Jurkat, Clone E6-1 (cell line): ENCODE results near the gene METTL27.
"Not testable (repeated sequence)": the region's sequence is repeated elsewhere in the genome, so short reads cannot be mapped to it uniquely, and the experiment has no call there.

Experiments used
- DNase-seq: peaks from one replicate; pipeline ENCODE4 v3.0.0-alpha.2; 2011; ENCODE audit warnings: low read depth, low spot score
- H3K4me3 ChIP-seq: 2 replicates; pipeline ENCODE4 v1.5.1; 2011; ENCODE audit warnings: mild to moderate bottlenecking, low read length, control low read depth, moderate library complexity

Gene METTL27

DNA sequence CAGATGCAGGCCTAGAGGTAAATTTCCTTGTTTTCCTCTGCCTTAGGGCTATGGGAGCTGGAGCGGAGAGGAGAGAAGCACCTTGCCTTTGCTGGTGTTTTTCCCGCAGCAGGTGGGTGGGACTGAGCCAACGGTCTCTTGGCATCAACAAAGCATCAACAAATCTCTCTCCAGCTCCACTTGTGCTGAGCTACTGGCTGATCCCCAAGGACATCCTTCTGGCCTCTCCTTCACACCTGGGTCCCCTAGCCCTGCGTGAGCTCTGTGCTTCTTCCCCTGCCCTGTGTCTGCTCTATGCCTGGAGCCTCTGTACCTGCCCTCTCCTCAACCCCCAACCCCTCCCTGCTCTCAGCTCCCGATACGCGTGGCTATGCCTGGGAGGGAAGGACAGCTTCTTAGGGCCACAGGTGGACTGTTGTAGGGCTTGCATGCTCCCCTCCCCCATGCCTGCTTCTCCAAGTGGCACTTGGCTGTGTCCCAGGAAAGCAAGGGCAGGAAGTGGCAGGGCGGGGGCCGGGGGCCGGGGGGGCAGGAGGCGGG, 14.7 kb downstream of the METTL27 start:
- no peak for DNase-seq
- no peak overlapping the region for H3K4me3 ChIP-seq

DNA sequence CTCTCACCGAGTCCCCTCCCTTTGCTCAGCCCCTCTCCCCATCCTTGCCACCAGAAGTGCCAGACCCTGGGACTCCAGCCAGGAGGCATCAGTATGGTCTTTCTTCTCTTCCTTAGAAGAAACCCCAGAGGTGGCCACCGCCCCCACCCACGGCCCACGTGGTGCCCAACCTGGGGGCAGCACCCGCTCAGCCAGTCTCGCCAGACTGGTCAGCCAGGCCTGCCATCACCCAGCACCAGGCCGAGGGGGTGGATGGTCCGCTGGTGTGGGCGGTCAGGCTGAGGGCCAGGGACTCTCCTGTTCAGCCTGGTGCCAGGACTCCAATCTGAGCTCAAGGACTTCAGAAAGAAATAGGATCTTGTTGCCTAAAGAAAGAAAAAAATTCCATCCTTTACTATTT, 17.3 kb downstream of the METTL27 start:
- DNase-seq = no peak
- H3K4me3 ChIP-seq = no peak overlapping the region

DNA sequence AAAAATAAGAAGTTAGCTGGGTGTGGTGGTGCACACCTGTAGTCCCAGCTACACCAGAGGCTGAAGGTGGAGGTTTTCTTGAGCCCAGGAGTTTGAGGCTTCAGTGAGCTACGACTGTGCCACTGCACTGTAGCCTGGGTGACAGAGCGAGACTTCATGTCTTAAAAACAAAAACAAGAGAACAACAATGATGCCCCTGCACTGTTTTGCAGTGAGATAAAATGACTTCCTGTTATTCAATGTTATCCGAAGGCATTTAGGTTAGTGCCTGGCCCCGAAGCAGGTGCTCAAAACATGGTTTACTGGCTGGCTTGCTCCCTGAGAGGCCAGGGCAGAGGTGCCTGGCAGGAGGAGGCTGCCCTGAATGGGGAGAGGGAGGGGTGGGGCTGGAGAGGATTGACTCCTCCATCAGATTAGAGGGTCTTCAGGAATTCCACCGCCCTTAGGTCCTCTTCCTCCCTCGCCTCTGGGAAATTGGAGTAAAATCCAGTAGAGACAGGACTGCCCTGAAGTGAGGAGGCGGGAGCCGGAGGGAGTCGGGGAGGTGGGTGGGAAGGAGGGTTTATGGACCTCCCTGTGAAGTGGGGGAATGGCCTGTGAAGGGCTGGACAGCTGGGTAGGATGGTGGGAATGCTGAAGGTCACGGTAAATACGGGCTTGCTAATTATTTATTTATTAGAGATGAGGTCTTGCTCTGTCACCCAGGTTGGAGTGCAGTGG, 18.3 kb downstream of the METTL27 start:
- no peak for DNase-seq
- no peak overlapping the region for H3K4me3 ChIP-seq

DNA sequence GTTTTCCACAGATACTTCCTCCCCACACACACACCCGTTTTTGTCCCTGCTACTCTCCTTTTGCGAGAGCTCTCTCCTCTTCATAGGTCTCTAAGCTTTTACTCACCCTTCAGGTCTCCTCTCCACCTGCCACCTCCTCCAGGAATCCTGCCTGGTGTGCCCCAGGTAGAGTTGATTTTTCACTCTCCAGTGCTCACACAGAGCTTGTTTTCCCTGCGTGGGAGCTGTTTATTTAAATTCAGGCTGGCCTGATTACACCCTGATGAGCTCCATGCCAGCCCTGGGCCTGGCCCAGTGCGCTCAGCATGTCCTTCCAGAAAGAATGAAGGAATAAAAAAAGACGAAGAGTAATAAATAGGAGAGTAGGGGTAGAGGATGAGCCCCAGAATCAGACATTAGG, 19.1 kb downstream of the METTL27 start:
- H3K4me3 ChIP-seq = no peak overlapping the region
- DNase-seq = no peak

GRCh38 chr7:73822319-73823173, 19.8 kb downstream of the METTL27 start:
- no peak for DNase-seq

GRCh38 chr7:73821597-73822285, 20.6 kb downstream of the METTL27 start:
- DNase-seq, H3K4me3 ChIP-seq: not testable (repeated sequence)

More at GRCh38 chr7:73822319-73823173, 19.8 kb downstream of the METTL27 start:
- H3K4me3 ChIP-seq = no peak overlapping the region

- H3K4me3 ChIP-seq = no peak overlapping the region
- DNase-seq = no peak
Measured at GRCh38 chr7:73820013-73820412, 22.3 kb downstream of the METTL27 start.

DNA sequence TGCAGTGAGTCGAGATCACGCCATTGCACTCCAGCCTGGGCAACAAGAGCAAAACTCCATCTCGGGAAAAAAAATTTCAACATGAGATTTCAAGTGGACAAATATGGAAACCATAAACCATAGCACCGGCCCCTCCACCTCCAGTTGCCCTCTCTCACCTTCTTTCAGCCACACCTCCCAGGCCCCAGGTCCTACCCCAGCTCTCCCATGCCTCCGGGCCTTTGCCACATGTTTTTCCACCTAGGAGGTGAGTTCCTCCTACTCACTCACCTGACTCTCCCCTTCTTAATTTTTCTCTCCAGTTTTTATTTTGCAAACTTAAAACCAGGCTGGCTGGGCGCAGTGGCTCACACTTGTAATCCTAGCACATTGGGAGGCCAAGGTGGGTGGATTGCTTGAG, 25.2 kb downstream of the METTL27 start:
- H3K4me3 ChIP-seq = no peak overlapping the region
- DNase-seq = no peak

DNA sequence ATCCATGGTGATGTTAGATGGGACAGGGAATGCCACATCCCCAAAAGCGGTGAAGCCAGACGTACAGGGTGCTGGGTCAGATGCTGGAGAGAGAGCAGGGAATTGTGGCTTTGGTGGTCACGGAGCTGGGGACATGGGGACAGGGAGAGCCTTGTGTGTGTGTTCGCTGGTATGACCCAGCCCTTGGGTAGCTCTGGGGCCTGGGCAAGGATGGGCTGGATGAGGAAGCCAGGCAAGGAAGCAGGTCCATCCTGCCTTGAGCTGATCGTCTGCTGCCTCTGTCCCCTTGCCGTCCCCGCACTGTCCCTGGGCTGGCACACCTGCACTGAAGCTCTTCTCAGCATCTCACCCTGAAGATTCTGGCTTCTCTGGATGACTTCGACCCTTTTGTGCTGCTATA, 26.9 kb downstream of the METTL27 start:
- no peak overlapping the region for H3K4me3 ChIP-seq
- DNase-seq = no peak

- no peak overlapping the region for H3K4me3 ChIP-seq
Measured at GRCh38 chr7:73812996-73813395, 29.3 kb downstream of the METTL27 start.

DNA sequence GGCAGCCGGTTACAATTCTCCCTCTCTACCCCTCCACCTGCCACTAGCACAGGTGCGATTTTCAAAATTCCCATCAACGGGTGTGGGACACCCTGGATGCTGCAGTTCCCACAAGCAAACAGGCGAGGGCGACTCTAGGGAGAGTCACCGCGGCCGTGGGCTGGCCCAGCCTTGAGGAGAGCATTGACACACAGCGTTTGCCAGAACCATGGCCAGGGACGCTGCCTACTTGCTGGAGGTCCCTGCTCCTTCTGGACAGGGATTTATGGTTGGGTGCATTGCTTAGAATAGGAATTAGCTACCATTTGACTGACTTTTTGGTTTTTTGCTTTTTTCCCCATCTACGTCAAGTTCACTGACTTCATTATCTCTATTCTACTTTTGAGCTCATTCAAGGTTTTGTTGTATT, 30.6 kb downstream of the METTL27 start:
- DNase-seq = no peak

More at GRCh38 chr7:73812996-73813395, 29.3 kb downstream of the METTL27 start:
- no peak for DNase-seq

DNA sequence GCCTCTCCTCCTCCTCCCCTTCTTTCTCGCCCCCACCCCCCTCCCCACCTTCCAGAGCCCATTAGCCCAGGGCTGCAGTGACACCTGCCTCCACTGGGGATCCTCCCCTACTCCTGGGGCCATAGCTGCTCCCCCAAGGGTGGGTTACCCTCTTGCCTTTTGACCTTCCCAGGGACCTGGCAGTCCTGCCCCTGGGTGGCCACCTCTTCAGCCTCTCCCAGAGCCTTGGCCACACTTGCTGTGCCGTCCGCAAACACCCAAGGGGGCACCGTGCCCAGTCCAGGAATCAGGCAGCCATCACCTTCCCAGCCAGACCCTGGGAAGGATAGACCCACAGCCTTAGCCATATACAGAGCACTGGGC, 31.3 kb downstream of the METTL27 start:
- no peak for DNase-seq
- no peak overlapping the region for H3K4me3 ChIP-seq

More for the DNA sequence above, 30.6 kb downstream of the METTL27 start:
- no peak overlapping the region for H3K4me3 ChIP-seq

- DNase-seq = no peak
- no peak overlapping the region for H3K4me3 ChIP-seq
Measured at GRCh38 chr7:73809467-73809951, 32.8 kb downstream of the METTL27 start.

GRCh38 chr7:73802459-73802858, 39.9 kb downstream of the METTL27 start:
- no peak overlapping the region for H3K4me3 ChIP-seq
- no peak for DNase-seq

DNA sequence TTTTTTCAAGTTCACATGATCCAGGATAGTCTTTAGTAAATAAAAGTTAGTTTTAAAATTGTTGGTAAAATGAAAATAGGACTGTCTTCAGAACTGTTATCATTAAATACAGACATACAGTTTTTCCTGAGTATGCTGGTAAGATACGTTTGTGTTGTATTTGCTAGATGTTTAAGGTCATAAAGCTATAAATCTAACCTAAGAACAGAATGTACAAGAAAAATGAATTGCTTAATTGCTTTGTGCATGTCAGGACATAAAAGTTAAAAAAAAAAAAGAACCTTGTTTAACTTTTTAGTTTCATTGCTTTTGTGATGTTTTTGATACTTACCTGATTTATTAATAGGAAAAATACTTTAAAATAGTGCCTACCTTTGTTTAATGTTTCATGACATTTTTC, 40.7 kb downstream of the METTL27 start:
- H3K4me3 ChIP-seq = no peak overlapping the region
- DNase-seq = no peak

DNA sequence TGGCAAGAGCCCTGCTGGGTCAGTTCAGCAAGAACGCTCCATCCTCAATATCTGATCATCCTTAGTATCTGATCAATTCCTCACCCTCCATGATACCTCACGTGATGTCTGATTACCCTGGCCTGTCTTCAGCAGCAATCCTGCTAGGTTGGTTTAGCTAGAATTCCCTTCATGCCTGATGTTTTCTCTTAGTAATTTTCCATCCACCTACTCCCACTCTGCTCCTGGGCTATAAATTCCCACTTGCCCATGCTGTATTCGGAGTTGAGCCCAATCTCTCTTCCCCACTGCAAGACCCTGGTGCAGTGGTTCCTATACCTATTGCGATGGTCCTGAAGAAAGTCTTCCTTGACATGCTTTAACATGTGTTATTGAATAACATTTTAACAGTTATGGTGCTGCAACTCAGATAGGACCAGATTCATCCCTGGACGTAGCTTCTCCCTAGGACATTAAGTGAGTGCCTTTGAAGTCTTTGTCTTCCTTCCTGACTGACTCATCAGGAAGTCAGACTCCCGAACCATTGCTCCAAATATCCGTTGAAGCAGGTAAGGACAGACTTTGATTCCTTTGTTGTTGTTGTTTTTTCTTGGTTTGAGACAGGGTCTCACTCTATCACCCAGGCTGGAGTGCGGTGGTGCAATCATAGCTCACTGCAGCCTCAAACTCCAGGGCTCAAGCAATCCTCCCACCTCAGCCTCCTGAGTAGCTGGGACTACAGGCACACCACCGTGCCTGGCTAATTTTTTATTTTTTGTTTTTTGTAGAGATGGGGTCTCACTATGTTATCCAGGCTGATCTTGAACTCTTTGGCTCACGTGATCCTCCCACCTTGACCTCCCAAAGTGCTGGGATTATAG, 42.8 kb downstream of the METTL27 start:
- no peak for DNase-seq
- H3K4me3 ChIP-seq = no peak overlapping the region

- DNase-seq, H3K4me3 ChIP-seq: not testable (repeated sequence)
Measured at GRCh38 chr7:73797176-73797575, 45.1 kb downstream of the METTL27 start.

GRCh38 chr7:73796656-73797055, 45.7 kb downstream of the METTL27 start:
- DNase-seq, H3K4me3 ChIP-seq: not testable (repeated sequence)

GRCh38 chr7:73795188-73795587, 47.1 kb downstream of the METTL27 start:
- not testable (repeated sequence) for H3K4me3 ChIP-seq, DNase-seq
